Caco-2 (cell line): ENCODE results near the gene RYR2. TPM values are rescaled to one million over a fixed set of nuclear protein-coding genes. Genes with fewer than 3 reads are reported as not detected.

Experiments
- BruUV-seq: library from RNA; stranded (reverse); fragments of 400-500 nt; replicated peaks from 2 replicates; lab custom pipeline; 2021; lab: Mats Ljungman, UMichigan
- CTCF ChIA-PET: fragments of 300-600 bp; sonication (Branson Sonifier 250); formaldehyde crosslinking; loops from one replicate; lab custom pipeline; 2022; ENCODE audit warnings: antibody characterized with exemption; lab: Charles Lee
- POLR2A ChIA-PET: fragments of 300-600 bp; sonication (Branson Sonifier 250); formaldehyde crosslinking; loops from one replicate; lab custom pipeline; 2022; ENCODE audit warnings: antibody characterized with exemption; lab: Charles Lee
- DNase-seq, 2 experiments: peaks; one replicate each; pipeline versions ENCODE4 v3.0.0 to v3.0.0-alpha.2; 2020 to 2022
- H3K27me3 ChIP-seq: replicated peaks from 2 replicates; pipeline ENCODE4 v1.6.0; 2011; ENCODE audit warnings: low read length; ENCODE audit not compliant: control insufficient read depth, insufficient read depth
- H3K36me3 ChIP-seq: 2 replicates; pipeline ENCODE4 v1.5.1; 2011; ENCODE audit warnings: low read length; ENCODE audit not compliant: control insufficient read depth, insufficient read depth
- H3K4me1 ChIP-seq: fragments of 250-450 bp; sonication (Bioruptor Pico); 2 replicates; pipeline ENCODE4 v1.5.1; 2020; ENCODE audit warnings: mild to moderate bottlenecking
- H3K4me3 ChIP-seq: 2 replicates; pipeline ENCODE4 v1.5.1; 2011; ENCODE audit warnings: low read depth, mild to moderate bottlenecking, control low read depth, low read length
- H3K9me3 ChIP-seq: fragments of 250-450 bp; sonication (Bioruptor Pico); 2 replicates; pipeline ENCODE4 v1.5.1; 2020; ENCODE audit warnings: mild to moderate bottlenecking, moderate library complexity
- H3K27ac Mint-ChIP-seq: one replicate; pipeline ENCODE4 v1.8.0; 2022; ENCODE audit warnings: mixed read lengths; ENCODE audit not compliant: unreplicated experiment
- H3K27me3 Mint-ChIP-seq: one replicate; pipeline ENCODE4 v1.8.0; 2022; ENCODE audit warnings: mixed read lengths; ENCODE audit not compliant: insufficient read depth, unreplicated experiment
- H3K36me3 Mint-ChIP-seq: one replicate; pipeline ENCODE4 v1.8.0; 2022; ENCODE audit warnings: mild to moderate bottlenecking, mixed read lengths; ENCODE audit not compliant: insufficient read depth, unreplicated experiment
- H3K4me1 Mint-ChIP-seq: one replicate; pipeline ENCODE4 v1.8.0; 2022; ENCODE audit warnings: low read depth, mixed read lengths; ENCODE audit not compliant: unreplicated experiment
- H3K4me3 Mint-ChIP-seq: one replicate; pipeline ENCODE4 v1.8.0; 2022; ENCODE audit warnings: mild to moderate bottlenecking, moderate library complexity, mixed read lengths; ENCODE audit not compliant: unreplicated experiment
- H3K9me3 Mint-ChIP-seq: one replicate; pipeline ENCODE4 v1.8.0; 2022; ENCODE audit warnings: mixed read lengths; ENCODE audit not compliant: unreplicated experiment
- CTCF ChIP-seq, 2 experiments: fragments of 200-600 bp in 1 of 2; IDR thresholded peaks; 1 replicate in 1 of 2; 2 replicates in 1 of 2; pipeline versions ENCODE4 v1.5.1 to v1.8.0; 2011 to 2022; ENCODE audit warnings: antibody characterized with exemption in 1 of 2, control low read depth in 1 of 2, inconsistent platforms in 1 of 2, low read depth in 1 of 2, low read length in 1 of 2, mild to moderate bottlenecking in 1 of 2, moderate library complexity in 1 of 2; ENCODE audit not compliant: insufficient read depth in 1 of 2, severe bottlenecking in 1 of 2, unreplicated experiment in 1 of 2
- intact Hi-C: fragments of 100-400 bp; cut with micrococcal nuclease; formaldehyde crosslinking; loops from one replicate; pipeline ENCODE4 v1.10.0; 2022; ENCODE audit not compliant: unreplicated experiment
- total RNA-seq: library from RNA; stranded (reverse); gene quantifications from 2 replicates; pipeline ENCODE4 v1.2.3, GENCODE V29; 2022

Gene RYR2
- total RNA-seq, 1 experiment from 2014 or later: 3.4 TPM

DNA sequence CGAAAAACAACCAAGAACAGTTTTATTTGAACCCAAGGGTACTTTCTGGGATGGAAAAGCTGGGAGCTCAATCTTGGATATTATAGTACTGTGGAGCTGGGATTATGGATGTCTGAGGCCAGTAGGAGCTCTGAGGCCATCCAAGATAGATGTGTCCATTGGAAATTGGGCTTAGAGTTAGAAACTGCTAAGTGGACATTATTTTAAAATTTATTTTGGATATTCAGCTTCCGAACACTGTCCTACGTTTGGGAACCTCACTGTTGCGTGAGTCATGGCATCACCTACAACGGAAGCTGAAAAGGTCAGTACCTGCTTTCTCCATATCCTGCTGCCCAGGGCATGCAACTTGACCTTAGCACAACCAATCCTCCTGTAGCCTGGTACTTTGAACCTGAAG, 61.0 kb downstream of the RYR2 start:
- no peaks in the 10 kb centered on the region for H3K4me1 Mint-ChIP-seq
- no peaks in the 10 kb centered on the region for H3K4me1 ChIP-seq
- no peaks in the 10 kb centered on the region for H3K9me3 Mint-ChIP-seq
- ChIA-PET POLR2A (no interaction called here), CTCF (no interaction called here)
- DNase-seq: no peak
- H3K36me3 ChIP-seq: no peaks in the 10 kb centered on the region
- intact Hi-C loops: no loop called here
- TF ChIP-seq CTCF (IDR thresholded peaks at IDR 0.05; ENCODE audit: insufficient read depth in 1 of 2, low read depth in 1 of 2, low read length in 1 of 2, severe bottlenecking in 1 of 2, unreplicated experiment in 1 of 2): no peak
- no TSS peak for BruUV-seq
- no peak overlapping the region for H3K4me3 Mint-ChIP-seq
- H3K27ac Mint-ChIP-seq: no peak overlapping the region
- peaks cover 29% of the 10 kb centered on the region for H3K27me3 Mint-ChIP-seq
- H3K36me3 Mint-ChIP-seq: no peaks in the 10 kb centered on the region
- no peaks in the 10 kb centered on the region for H3K9me3 ChIP-seq
- H3K27me3 ChIP-seq: no peaks in the 10 kb centered on the region
- H3K4me3 ChIP-seq: no peak overlapping the region

- intact Hi-C loops: no loop called here
- ChIA-PET CTCF (no interaction called here), POLR2A (no interaction called here)
- no peak overlapping the region for H3K4me3 ChIP-seq
- no peak overlapping the region for H3K27ac Mint-ChIP-seq
- no peaks in the 10 kb centered on the region for H3K36me3 ChIP-seq
- no peaks in the 10 kb centered on the region for H3K4me1 Mint-ChIP-seq
- TF ChIP-seq CTCF (IDR thresholded peaks at IDR 0.05; ENCODE audit: insufficient read depth in 1 of 2, low read depth in 1 of 2, low read length in 1 of 2, severe bottlenecking in 1 of 2, unreplicated experiment in 1 of 2): no peak
- H3K9me3 Mint-ChIP-seq: no peaks in the 10 kb centered on the region
- H3K27me3 ChIP-seq: no peaks in the 10 kb centered on the region
- H3K4me3 Mint-ChIP-seq: no peak overlapping the region
- no TSS peak for BruUV-seq
- peaks cover 26% of the 10 kb centered on the region for H3K27me3 Mint-ChIP-seq
- H3K9me3 ChIP-seq: no peaks in the 10 kb centered on the region
- no peak for DNase-seq
- no peaks in the 10 kb centered on the region for H3K36me3 Mint-ChIP-seq
- H3K4me1 ChIP-seq: no peaks in the 10 kb centered on the region
These were observed 62.1 kb downstream of the RYR2 start for GRCh38 chr1:237104096-237104495.

- H3K27ac Mint-ChIP-seq: no peak overlapping the region
- no peak for DNase-seq
- ChIA-PET POLR2A (no interaction called here), CTCF (no interaction called here)
- H3K27me3 ChIP-seq: no peaks in the 10 kb centered on the region
- no peaks in the 10 kb centered on the region for H3K4me1 Mint-ChIP-seq
- TF ChIP-seq CTCF (IDR thresholded peaks at IDR 0.05; ENCODE audit: insufficient read depth in 1 of 2, low read depth in 1 of 2, low read length in 1 of 2, severe bottlenecking in 1 of 2, unreplicated experiment in 1 of 2): no peak
- no peak overlapping the region for H3K4me3 Mint-ChIP-seq
- H3K36me3 Mint-ChIP-seq: no peaks in the 10 kb centered on the region
- H3K9me3 ChIP-seq: no peaks in the 10 kb centered on the region
- intact Hi-C loops: no loop called here
- no peaks in the 10 kb centered on the region for H3K4me1 ChIP-seq
- peaks cover 18% of the 10 kb centered on the region for H3K27me3 Mint-ChIP-seq
- H3K36me3 ChIP-seq: no peaks in the 10 kb centered on the region
- no TSS peak for BruUV-seq
- H3K9me3 Mint-ChIP-seq: no peaks in the 10 kb centered on the region
- H3K4me3 ChIP-seq: no peak overlapping the region
These were observed 63.8 kb downstream of the RYR2 start for GRCh38 chr1:237105826-237106225.
